H9 (cell line): ENCODE data around the gene SYT9. TPM values are rescaled to one million over a fixed set of nuclear protein-coding genes. Genes with fewer than 3 reads are reported as not detected.

Source experiments
- DNase-seq: peaks from one replicate; pipeline ENCODE4 v3.0.0-alpha.2; 2017
- H2AFZ ChIP-seq: one replicate; pipeline ENCODE4 v1.6.1; 2013; ENCODE audit warnings: mild to moderate bottlenecking, low read length, control low read depth, moderate library complexity
- H2AK5ac ChIP-seq: 2 replicates; pipeline ENCODE4 v1.6.1; 2013; ENCODE audit warnings: low read length, control low read depth, mixed read lengths; ENCODE audit not compliant: insufficient read length
- H2BK120ac ChIP-seq: one replicate; pipeline ENCODE4 v1.6.1; 2013; ENCODE audit warnings: low read depth, mild to moderate bottlenecking, low read length, control low read depth, inconsistent platforms; ENCODE audit not compliant: poor library complexity, severe bottlenecking
- H2BK12ac ChIP-seq: 2 replicates; pipeline ENCODE4 v1.6.1; 2013; ENCODE audit warnings: low read length, control low read depth, mixed read lengths, low read depth; ENCODE audit not compliant: insufficient read length
- H2BK15ac ChIP-seq: 2 replicates; pipeline ENCODE4 v1.6.1; 2013; ENCODE audit warnings: low read depth, low read length, control low read depth
- H2BK20ac ChIP-seq: one replicate; pipeline ENCODE4 v1.6.1; 2013; ENCODE audit warnings: low read depth, mild to moderate bottlenecking, low read length, control low read depth, inconsistent platforms; ENCODE audit not compliant: poor library complexity, severe bottlenecking
- H2BK5ac ChIP-seq: 2 replicates; pipeline ENCODE4 v1.6.1; 2013; ENCODE audit warnings: low read length, control low read depth, mixed read lengths; ENCODE audit not compliant: insufficient read length
- H3K14ac ChIP-seq: 2 replicates; pipeline ENCODE4 v1.6.1; 2013; ENCODE audit warnings: low read length, control low read depth; ENCODE audit not compliant: insufficient read depth
- H3K18ac ChIP-seq: 2 replicates; pipeline ENCODE4 v1.6.1; 2013; ENCODE audit warnings: low read depth, mild to moderate bottlenecking, mixed read lengths, low read length, control low read depth; ENCODE audit not compliant: insufficient read length
- H3K23ac ChIP-seq: 2 replicates; pipeline ENCODE4 v1.6.1; 2013; ENCODE audit warnings: low read length, control low read depth, mixed read lengths, low read depth; ENCODE audit not compliant: insufficient read length
- H3K23me2 ChIP-seq: 2 replicates; pipeline ENCODE4 v1.6.1; 2013; ENCODE audit warnings: low read depth, mild to moderate bottlenecking, mixed read lengths, low read length, control low read depth; ENCODE audit not compliant: insufficient read length, poor library complexity, severe bottlenecking
- H3K27ac ChIP-seq: 2 replicates; pipeline ENCODE4 v1.5.1; 2013; ENCODE audit warnings: low read length, control low read depth, mixed read lengths, low read depth; ENCODE audit not compliant: insufficient read length
- H3K27me3 ChIP-seq: 2 replicates; pipeline ENCODE4 v1.6.1; 2013; ENCODE audit warnings: low read length, control low read depth, inconsistent platforms; ENCODE audit not compliant: insufficient read depth
- H3K4ac ChIP-seq: 2 replicates; pipeline ENCODE4 v1.6.1; 2013; ENCODE audit warnings: low read depth, mild to moderate bottlenecking, control low read depth, inconsistent platforms, low read length, moderate library complexity
- H3K4me1 ChIP-seq: 2 replicates; pipeline ENCODE4 v1.6.1; 2013; ENCODE audit warnings: low read length, control low read depth, inconsistent platforms; ENCODE audit not compliant: insufficient read depth
- H3K4me2 ChIP-seq: 2 replicates; pipeline ENCODE4 v1.6.1; 2013; ENCODE audit warnings: low read length, control low read depth, mixed read lengths; ENCODE audit not compliant: insufficient read length, insufficient read depth
- H3K56ac ChIP-seq: 2 replicates; pipeline ENCODE4 v1.6.1; 2013; ENCODE audit warnings: low read depth, mild to moderate bottlenecking, mixed read lengths, low read length, control low read depth; ENCODE audit not compliant: insufficient read length
- H3K79me1 ChIP-seq: 2 replicates; pipeline ENCODE4 v1.6.1; 2013; ENCODE audit warnings: low read depth, mild to moderate bottlenecking, moderate library complexity, low read length, control low read depth, inconsistent platforms; ENCODE audit not compliant: insufficient read depth, poor library complexity, severe bottlenecking
- H3K79me2 ChIP-seq: 2 replicates; pipeline ENCODE4 v1.6.1; 2013; ENCODE audit warnings: low read length, control low read depth, inconsistent platforms; ENCODE audit not compliant: insufficient read depth
- H3K9ac ChIP-seq: 2 replicates; pipeline ENCODE4 v1.6.1; 2013; ENCODE audit warnings: low read length, control low read depth, mixed read lengths; ENCODE audit not compliant: insufficient read length; ENCODE audit errors: extremely low read depth
- H3K9me3 ChIP-seq: one replicate; pipeline ENCODE4 v1.6.1; 2013; ENCODE audit warnings: low read depth, low read length, inconsistent platforms; ENCODE audit not compliant: control insufficient read depth
- H3T11ph ChIP-seq: one replicate; pipeline ENCODE4 v1.6.1; 2013; ENCODE audit warnings: mild to moderate bottlenecking, low read length, control low read depth, inconsistent platforms
- H4K20me1 ChIP-seq: one replicate; pipeline ENCODE4 v1.6.1; 2013; ENCODE audit not compliant: control insufficient read depth, insufficient read length, insufficient read depth
- H4K5ac ChIP-seq: 2 replicates; pipeline ENCODE4 v1.6.1; 2013; ENCODE audit warnings: low read depth, mild to moderate bottlenecking, mixed read lengths, low read length, control low read depth; ENCODE audit not compliant: insufficient read length
- H4K8ac ChIP-seq: replicated peaks from 2 replicates; pipeline ENCODE4 v1.6.1; 2013; ENCODE audit warnings: low read length, control low read depth, mixed read lengths, low read depth; ENCODE audit not compliant: insufficient read length
- H4K91ac ChIP-seq: 2 replicates; pipeline ENCODE4 v1.6.1; 2013; ENCODE audit warnings: low read depth, mild to moderate bottlenecking, moderate library complexity, mixed read lengths, low read length, control low read depth; ENCODE audit not compliant: insufficient read length
- H3K27ac Mint-ChIP-seq, 3 experiments: 2 replicates in 2 of 3; 3 replicates in 1 of 3; pipeline ENCODE4 v1.8.0; 2020 to 2021; ENCODE audit warnings: mixed read lengths in 3 of 3, mild to moderate bottlenecking in 1 of 3, moderate library complexity in 1 of 3
- H3K27me3 Mint-ChIP-seq: 2 replicates; pipeline ENCODE4 v1.8.0; 2021; ENCODE audit warnings: low read depth, mild to moderate bottlenecking, moderate library complexity, mixed read lengths
- H3K36me3 Mint-ChIP-seq, 3 experiments: 2 replicates in 2 of 3; 3 replicates in 1 of 3; pipeline ENCODE4 v1.8.0; 2020 to 2021; ENCODE audit warnings: low read depth in 3 of 3, mixed read lengths in 3 of 3; ENCODE audit not compliant: insufficient read depth in 1 of 3
- H3K4me1 Mint-ChIP-seq, 2 experiments: 2 replicates each; pipeline ENCODE4 v1.8.0; 2020; ENCODE audit warnings: mixed read lengths in 2 of 2
- H3K4me3 Mint-ChIP-seq, 2 experiments: 2 replicates in 1 of 2; 3 replicates in 1 of 2; pipeline ENCODE4 v1.8.0; 2020 to 2021; ENCODE audit warnings: mild to moderate bottlenecking in 2 of 2, mixed read lengths in 2 of 2, moderate library complexity in 1 of 2
- H3K9me3 Mint-ChIP-seq, 2 experiments: 2 replicates in 1 of 2; 3 replicates in 1 of 2; pipeline ENCODE4 v1.8.0; 2020; ENCODE audit warnings: mild to moderate bottlenecking in 2 of 2, mixed read lengths in 2 of 2, moderate library complexity in 1 of 2
- WGBS: extraction: QIAGEN DNeasy Blood & Tissue Kit; methylation state at CpG from one replicate; pipeline ENCODE4 v1.1.7; 2013; ENCODE audit warnings: missing lambda C conversion rate, low lambda C conversion rate, mixed read lengths; ENCODE audit not compliant: insufficient read length; ENCODE audit errors: extremely low coverage; 5-methylcytosine and 5-hydroxymethylcytosine counted together
- total RNA-seq: library from RNA; stranded (reverse); gene quantifications from 2 replicates; pipeline ENCODE4 v1.2.1, GENCODE V29; 2021
- TF ChIP-seq, protein P1 (sequence below): fragments of 200-600 bp; sonication (generic); conservative IDR thresholded peaks from 3 replicates; pipeline ENCODE4 v1.8.0; 2021; ENCODE audit warnings: antibody characterized with exemption, mild to moderate bottlenecking

The SYT9 gene
- total RNA-seq, 1 experiment from 2014 or later: 0.63 TPM

- H3K27ac ChIP-seq: no peak overlapping the region
- no peak for DNase-seq
- no peaks in the 10 kb centered on the region for H3K9me3 Mint-ChIP-seq
- H3K23ac ChIP-seq: no peak overlapping the region
- no peak overlapping the region for H3K4me2 ChIP-seq
- no peaks in the 10 kb centered on the region for H3K36me3 Mint-ChIP-seq
- no peaks in the 10 kb centered on the region for H3K9me3 ChIP-seq
- no peak overlapping the region for H2BK12ac ChIP-seq
- no peak overlapping the region for H3K18ac ChIP-seq
- H2BK120ac ChIP-seq: no peak overlapping the region
- no peaks in the 10 kb centered on the region for H3K4me1 Mint-ChIP-seq
- no peak overlapping the region for H3K9ac ChIP-seq
- TF ChIP-seq, protein P1, sequence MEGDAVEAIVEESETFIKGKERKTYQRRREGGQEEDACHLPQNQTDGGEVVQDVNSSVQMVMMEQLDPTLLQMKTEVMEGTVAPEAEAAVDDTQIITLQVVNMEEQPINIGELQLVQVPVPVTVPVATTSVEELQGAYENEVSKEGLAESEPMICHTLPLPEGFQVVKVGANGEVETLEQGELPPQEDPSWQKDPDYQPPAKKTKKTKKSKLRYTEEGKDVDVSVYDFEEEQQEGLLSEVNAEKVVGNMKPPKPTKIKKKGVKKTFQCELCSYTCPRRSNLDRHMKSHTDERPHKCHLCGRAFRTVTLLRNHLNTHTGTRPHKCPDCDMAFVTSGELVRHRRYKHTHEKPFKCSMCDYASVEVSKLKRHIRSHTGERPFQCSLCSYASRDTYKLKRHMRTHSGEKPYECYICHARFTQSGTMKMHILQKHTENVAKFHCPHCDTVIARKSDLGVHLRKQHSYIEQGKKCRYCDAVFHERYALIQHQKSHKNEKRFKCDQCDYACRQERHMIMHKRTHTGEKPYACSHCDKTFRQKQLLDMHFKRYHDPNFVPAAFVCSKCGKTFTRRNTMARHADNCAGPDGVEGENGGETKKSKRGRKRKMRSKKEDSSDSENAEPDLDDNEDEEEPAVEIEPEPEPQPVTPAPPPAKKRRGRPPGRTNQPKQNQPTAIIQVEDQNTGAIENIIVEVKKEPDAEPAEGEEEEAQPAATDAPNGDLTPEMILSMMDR: no peak
- no peak overlapping the region for H2BK5ac ChIP-seq
- H3K79me2 ChIP-seq: no peaks in the 10 kb centered on the region
- no peak overlapping the region for H4K91ac ChIP-seq
- no peak overlapping the region for H4K8ac ChIP-seq
- H2BK15ac ChIP-seq: no peak overlapping the region
- no peak overlapping the region for H3K27ac Mint-ChIP-seq
- H3K27me3 Mint-ChIP-seq: no peaks in the 10 kb centered on the region
- H3K14ac ChIP-seq: no peak overlapping the region
- no CpG with 5 or more reads among the region's 2 CpGs for WGBS
- H3K23me2 ChIP-seq: no peaks in the 10 kb centered on the region
- no peaks in the 10 kb centered on the region for H4K20me1 ChIP-seq
- H3K79me1 ChIP-seq: no peaks in the 10 kb centered on the region
- no peak overlapping the region for H2BK20ac ChIP-seq
- H3T11ph ChIP-seq: no peak overlapping the region
- H3K56ac ChIP-seq: no peak overlapping the region
- no peaks in the 10 kb centered on the region for H3K27me3 ChIP-seq
- no peak overlapping the region for H4K5ac ChIP-seq
- no peaks in the 10 kb centered on the region for H3K4me1 ChIP-seq
- H2AFZ ChIP-seq: no peak overlapping the region
- H3K4me3 Mint-ChIP-seq: no peak overlapping the region
- no peak overlapping the region for H3K4ac ChIP-seq
- no peak overlapping the region for H2AK5ac ChIP-seq
These were observed 176.5 kb downstream of the SYT9 start for GRCh38 chr11:7428196-7428595.
